GM13977 (cell line): Measurements from ENCODE around the gene INPP5D.

Source experiments
- DNase-seq: peaks from one replicate; pipeline ENCODE4 v3.0.0; 2012; ENCODE audit warnings: low spot score
- CTCF ChIP-seq: IDR thresholded peaks from 2 replicates; pipeline ENCODE4 v1.5.1; 2012; ENCODE audit warnings: mild to moderate bottlenecking, control low read depth; ENCODE audit not compliant: insufficient read depth; ENCODE audit errors: extremely low read depth, missing control alignments
- in situ Hi-C: fragments of 300-500 bp; cut with MboI; formaldehyde crosslinking; loops from one replicate; pipeline ENCODE4 v1.12.0; 2022; ENCODE audit warnings: low sequenced_read_pairs, low pct_unique_long_range_greater_than_20kb, mixed read lengths, inconsistent platforms; ENCODE audit not compliant: unreplicated experiment

Gene INPP5D

GRCh38 chr2:233202531-233202944, 142.4 kb downstream of the INPP5D start:
- no peak for TF ChIP-seq CTCF
- no peak for DNase-seq
- in situ Hi-C loops = no loop called here

GRCh38 chr2:233203060-233203459, 142.9 kb downstream of the INPP5D start:
- no peak for TF ChIP-seq CTCF
- in situ Hi-C loops = no loop called here

GRCh38 chr2:233204286-233204936, 144.3 kb downstream of the INPP5D start:
- no peak for DNase-seq
- TF ChIP-seq CTCF = no peak
- in situ Hi-C loops = no loop called here

More at GRCh38 chr2:233203060-233203459, 142.9 kb downstream of the INPP5D start:
- no peak for DNase-seq

GRCh38 chr2:233208382-233209116, 148.4 kb downstream of the INPP5D start:
- in situ Hi-C loops = no loop called here
- DNase-seq = no peak
- TF ChIP-seq CTCF = no peak

- no peak for DNase-seq
- in situ Hi-C loops = no loop called here
- TF ChIP-seq CTCF = no peak
These were observed 149.0 kb downstream of the INPP5D start for GRCh38 chr2:233209117-233209532.

GRCh38 chr2:233209533-233210171, 149.5 kb downstream of the INPP5D start:
- TF ChIP-seq CTCF = no peak
- in situ Hi-C loops = no loop called here

More at GRCh38 chr2:233209533-233210171, 149.5 kb downstream of the INPP5D start:
- DNase-seq = peak; percentile 64
